Fibroblast of peridontal ligament (primary cell): ENCODE data around the gene CMC2.

Source experiments
- DNase-seq: peaks from one replicate; pipeline ENCODE4 v3.0.0-alpha.2; 2010; ENCODE audit errors: extremely low read depth

Gene CMC2

GRCh38 chr16:81006813-81007695, at the start of gene CMC2, which contains the start of gene CENPN:
Gene CMC2, minus strand, starts transcription at chr16:81006885. Its CDS starts 9,491 bp downstream, at chr16:80997394.
Gene CENPN, plus strand, starts transcription at chr16:81007214. Its CDS starts 4,726 bp downstream, at chr16:81011940.
- peak; percentile 99 for DNase-seq

- no peak for DNase-seq
These were observed 47.1 kb upstream of the CMC2 start for GRCh38 chr16:81053761-81054160.

GRCh38 chr16:81042821-81043220, 36.1 kb upstream of the CMC2 start:
- no peak for DNase-seq

GRCh38 chr16:81041696-81042095, 35.0 kb upstream of the CMC2 start:
- DNase-seq, result no peak

DNA sequence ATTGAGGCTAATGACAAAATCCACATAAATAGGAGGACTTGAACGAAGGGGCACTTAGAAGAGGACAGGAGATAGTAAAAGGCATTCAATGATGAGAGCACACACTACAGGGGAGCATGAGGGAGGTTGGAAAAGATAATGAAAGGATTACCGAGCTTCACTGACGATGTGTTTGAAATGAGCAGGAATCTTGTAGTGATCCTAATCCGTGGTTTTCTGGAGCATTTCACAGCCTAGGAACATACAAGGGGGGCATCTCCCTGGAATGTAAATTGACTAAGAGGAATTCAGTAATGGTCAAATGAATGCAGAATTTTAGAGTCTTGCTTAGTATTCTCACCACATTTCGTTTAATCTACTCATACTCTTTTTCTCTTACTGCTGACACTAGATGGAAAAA, 34.2 kb upstream of the CMC2 start:
- DNase-seq, result peak; percentile 24

- DNase-seq, result no peak
These were observed 33.4 kb upstream of the CMC2 start for GRCh38 chr16:81040131-81040530.

DNA sequence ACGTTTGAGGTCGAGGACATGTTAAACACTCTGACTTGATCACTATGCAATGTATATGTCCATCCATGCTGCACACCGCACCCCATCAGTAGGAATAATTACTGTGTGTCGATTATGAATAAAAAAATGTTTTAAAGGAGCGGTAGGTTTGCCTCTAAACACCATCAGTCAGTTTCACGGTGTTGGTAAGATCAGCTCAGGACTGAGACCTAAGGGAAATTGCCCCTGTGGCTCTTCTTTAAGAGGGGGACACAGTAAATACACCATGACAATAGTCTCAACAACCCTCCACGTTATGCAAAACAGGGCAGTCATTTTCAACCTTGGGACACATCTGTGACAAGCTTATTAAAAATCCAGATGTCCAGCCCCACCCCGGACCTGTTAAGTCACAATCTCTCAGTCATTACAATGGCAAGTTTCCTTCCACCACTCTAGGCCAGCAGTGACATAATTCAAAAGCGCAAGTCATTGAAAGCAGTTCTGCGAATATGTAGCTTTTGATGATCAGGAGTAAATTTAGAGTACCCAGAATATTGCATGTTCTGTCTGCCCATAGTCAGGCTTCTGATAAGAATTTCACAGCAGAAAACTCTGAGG, 30.2 kb upstream of the CMC2 start:
- no peak for DNase-seq

DNA sequence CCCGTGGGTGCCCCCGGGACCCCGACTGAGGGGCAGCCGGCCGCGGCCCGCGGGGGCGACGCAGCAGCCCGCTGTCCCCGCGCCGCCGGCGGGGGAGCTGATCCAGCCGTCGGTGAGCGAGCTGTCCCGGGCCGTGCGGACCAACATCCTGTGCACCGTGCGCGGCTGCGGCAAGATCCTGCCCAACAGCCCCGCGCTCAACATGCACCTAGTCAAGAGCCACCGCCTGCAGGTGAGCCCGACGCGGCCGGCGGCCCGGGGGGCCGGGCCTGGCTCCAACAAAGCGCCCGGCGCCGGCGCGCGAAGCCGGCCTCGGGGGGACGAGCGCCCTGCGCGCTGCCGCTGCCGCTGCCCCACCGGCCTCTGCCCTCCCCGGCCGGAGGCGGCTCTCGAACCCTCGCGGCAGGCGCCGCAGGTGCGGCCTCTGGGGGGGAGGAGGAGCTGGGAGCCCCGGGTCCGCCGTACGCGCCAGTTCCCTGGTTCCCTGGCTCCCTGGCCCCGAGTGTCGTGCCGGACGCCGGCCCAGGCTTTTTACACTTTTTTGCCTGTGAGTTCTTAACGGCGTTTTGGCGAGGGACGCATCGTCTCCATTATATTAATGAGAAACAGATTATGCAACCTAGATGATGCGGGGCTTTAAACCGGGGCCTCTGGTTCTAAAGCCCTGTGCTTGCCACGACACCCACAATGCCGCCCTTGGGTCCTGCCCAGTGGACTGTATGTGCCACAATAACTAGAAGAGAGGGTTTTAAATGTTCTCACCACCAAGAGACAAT, 29.5 kb upstream of the CMC2 start:
- peak; percentile 37 for DNase-seq

- peak; percentile 66 for DNase-seq
These were observed 28.8 kb upstream of the CMC2 start, which contains the start of gene ATMIN for GRCh38 chr16:81035398-81035974. Gene ATMIN, plus strand, starts transcription at chr16:81035842. Its CDS starts 29 bp downstream, at chr16:81035871.

- no peak for DNase-seq
These were observed 23.4 kb upstream of the CMC2 start for GRCh38 chr16:81029930-81030604.

DNA sequence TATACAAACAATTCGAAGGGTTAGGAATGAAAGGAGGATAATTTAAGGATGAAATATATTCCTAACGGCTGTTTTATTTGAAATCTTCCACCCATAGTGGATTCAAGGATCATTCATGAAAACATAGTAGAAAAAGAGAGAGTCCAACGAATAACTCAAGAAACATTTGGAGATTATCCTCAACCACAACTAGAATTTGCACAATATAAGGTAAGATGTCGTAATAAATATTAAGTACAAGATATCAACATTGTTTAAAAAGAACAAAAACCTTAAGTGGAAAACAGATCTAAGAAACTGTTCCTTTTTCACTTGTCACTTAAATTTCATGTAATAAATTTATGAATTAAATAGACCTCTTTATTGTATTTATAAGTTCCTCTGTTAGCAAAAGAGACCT, 19.7 kb upstream of the CMC2 start:
- DNase-seq, result no peak

- no peak for DNase-seq
These were observed 11.8 kb upstream of the CMC2 start for GRCh38 chr16:81018496-81018895.

DNA sequence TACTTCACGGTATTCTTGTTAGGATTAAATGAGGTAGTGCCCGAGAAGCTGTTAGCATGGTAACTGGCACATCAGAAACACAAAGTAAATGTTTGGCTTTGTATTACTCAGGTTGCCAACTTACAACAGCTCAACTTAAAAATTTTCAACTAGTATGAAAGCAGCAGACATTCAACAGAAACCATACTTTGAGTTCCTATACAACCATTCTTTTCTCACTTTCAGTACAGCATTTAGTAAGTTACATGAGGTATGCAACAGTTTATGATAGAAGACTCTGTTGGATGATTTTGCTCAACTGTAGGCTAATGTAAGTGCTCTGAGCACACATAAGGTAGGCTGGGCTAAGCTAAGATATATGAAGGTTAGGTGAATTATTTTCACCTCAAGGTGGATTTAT, 8.0 kb upstream of the CMC2 start:
- DNase-seq, result no peak

DNA sequence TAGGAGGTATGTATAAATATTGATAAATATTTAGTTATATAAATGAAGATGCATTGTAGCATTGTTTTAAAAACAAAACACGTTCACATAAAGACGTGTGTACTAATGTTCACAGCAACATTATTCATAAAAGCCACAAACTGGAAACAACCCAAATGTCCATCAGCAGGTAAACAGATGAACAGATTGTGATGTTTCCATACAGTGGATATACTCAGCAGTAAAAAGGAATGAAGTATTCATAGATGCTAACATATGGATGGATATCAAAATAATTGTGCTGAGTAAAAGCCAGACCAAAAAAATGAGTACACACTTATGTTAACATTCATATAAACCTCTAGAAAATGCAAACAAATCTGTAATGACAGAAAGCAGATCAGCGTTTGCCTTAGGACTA, 6.3 kb upstream of the CMC2 start:
- DNase-seq, result no peak

DNA sequence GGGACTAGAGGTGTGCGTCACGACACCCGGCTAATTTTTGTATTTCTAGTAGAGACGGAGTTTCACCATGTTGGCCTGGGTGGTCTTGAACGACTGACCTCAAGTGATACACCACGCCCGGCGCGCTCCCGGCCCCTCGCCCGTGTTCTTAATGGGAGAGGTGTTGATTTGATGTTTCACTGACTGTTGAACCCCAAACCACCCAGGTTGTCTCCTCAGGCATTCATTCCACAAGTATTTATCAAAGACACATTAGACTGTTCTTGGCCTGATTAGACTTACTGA, 1.8 kb upstream of the CMC2 start:
- no peak for DNase-seq

- peak; percentile 23 for DNase-seq
These were observed 373 bp downstream of the CMC2 start for GRCh38 chr16:81006211-81006812.

DNA sequence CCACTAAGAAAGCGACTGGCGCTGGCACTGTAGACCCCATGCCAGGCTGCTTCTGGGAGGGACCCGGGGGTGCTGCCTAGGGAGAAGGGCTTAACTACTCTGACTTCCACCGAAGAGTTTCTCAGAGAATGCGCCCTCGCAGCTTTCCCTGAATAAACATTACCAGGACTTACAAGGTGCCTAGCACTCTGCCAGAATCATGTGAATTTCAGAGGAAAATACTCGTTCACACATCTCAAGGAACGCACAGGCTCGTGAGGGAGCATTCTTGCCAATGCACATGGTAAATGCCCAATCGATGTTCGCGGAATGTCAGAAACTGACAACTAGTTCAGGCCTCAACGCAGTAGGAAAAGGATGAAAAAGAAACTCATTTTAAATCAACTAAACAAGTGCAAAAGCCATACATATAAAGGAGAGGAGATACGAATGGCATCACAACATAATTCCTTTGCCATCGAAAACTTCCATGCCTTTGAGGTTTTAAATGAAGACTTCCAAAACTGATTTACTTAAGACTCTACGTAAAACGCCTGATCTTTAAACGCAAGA, 999 bp downstream of the CMC2 start:
- DNase-seq, result peak; percentile 37

GRCh38 chr16:81004646-81005353, 1.9 kb downstream of the CMC2 start:
- peak; percentile 85 for DNase-seq

- DNase-seq, result peak; percentile 56
These were observed 2.9 kb downstream of the CMC2 start for GRCh38 chr16:81003610-81004460.
